Adrenal gland (tissue), 12 donors: Measurements from ENCODE around the gene CENPP. TPM values are rescaled to one million over a fixed set of nuclear protein-coding genes. Genes with fewer than 3 reads are reported as not detected.
"Not testable (repeated sequence)": the region's sequence is repeated elsewhere in the genome, so short reads cannot be mapped to it uniquely, and the experiment has no call there.

Experiments
- DNase-seq, 7 donors: peaks; one replicate each; pipeline ENCODE4 v3.0.0-alpha.2; 2019 to 2020
- H3K27ac ChIP-seq, 5 donors: fragments of 200-600 bp; sonication (generic) in 4 of 5; 1 replicate in 3 of 5; 2 replicates in 2 of 5; pipeline versions ENCODE4 v1.5.1 to v1.8.0; 2016 to 2020; ENCODE audit warnings: mild to moderate bottlenecking in 1 of 5
- H3K27me3 ChIP-seq: fragments of 200-600 bp; 2 replicates; pipeline ENCODE4 v1.8.0; 2021
- H3K36me3 ChIP-seq, 2 donors: fragments of 200-600 bp; replicated peaks in 1 of 2; 1 replicate in 1 of 2; 2 replicates in 1 of 2; pipeline versions ENCODE4 v1.5.1 to v1.8.0; 2018 to 2022
- H3K4me1 ChIP-seq, 2 donors: fragments of 200-600 bp; replicated peaks in 1 of 2; 1 replicate in 1 of 2; 2 replicates in 1 of 2; pipeline versions ENCODE4 v1.5.1 to v1.8.0; 2018 to 2021
- H3K4me3 ChIP-seq, 4 donors: fragments of 200-600 bp; sonication (generic) in 3 of 4; one replicate each; pipeline ENCODE4 v1.5.1; 2016 to 2018
- H3K9me3 ChIP-seq, 3 donors: fragments of 200-600 bp; sonication (generic) in 1 of 3; replicated peaks in 1 of 3; 1 replicate in 2 of 3; 2 replicates in 1 of 3; pipeline versions ENCODE4 v1.5.1 to v1.8.0; 2016 to 2021
- POLR2A ChIP-seq, 2 donors: fragments of 450-650 bp; IDR thresholded peaks; one replicate each; pipeline ENCODE4 v1.6.1; 2017; ENCODE audit warnings: antibody characterized with exemption in 2 of 2, mild to moderate bottlenecking in 2 of 2, moderate library complexity in 1 of 2
- WGBS, 4 donors: extraction: QIAGEN DNeasy Blood & Tissue Kit in 2 of 4; methylation state at CpG; one replicate each; pipeline versions ENCODE4 v1.1.5 to v1.1.7; 2013 to 2017; 5-methylcytosine and 5-hydroxymethylcytosine counted together
- intact Hi-C, 2 donors: fragments of 100-400 bp; cut with DNase I; formaldehyde crosslinking; loops; one replicate each; pipeline versions ENCODE4 v1.14.1 to v1.15.0; 2022 to 2023
- polyA plus RNA-seq, 3 donors: library from polyadenylated mRNA; stranded (reverse); fragments of 200-250 nt in 2 of 3; fragments of 350-450 nt in 1 of 3; fragmentation: Illumina TruSeq in 1 of 3; extraction: RNeasy Lipid Tissue Mini Kit (QIAGEN cat#74804) in 1 of 3; gene quantifications; one replicate each; pipeline ENCODE4 v1.2.3, GENCODE V29; 2013 to 2014
- total RNA-seq, 9 donors: library from RNA; depleted of rRNA in 4 of 9; stranded (reverse); fragments of >200 nt in 4 of 9; fragments of 120-200 nt in 1 of 9; fragmentation: NEBNext Ultra II Directional in 1 of 9; extraction: Animal tissue kit (Norgen Biotek cat#: 25700) in 1 of 9; gene quantifications; one replicate each; pipeline versions ENCODE4 v1.1.0 to v1.2.4, GENCODE V29; 2013 to 2023
- TF ChIP-seq, protein P1 (sequence below), 6 experiments: fragments of 450-650 bp in 4 of 6; fragments of 200-600 bp in 2 of 6; sonication (generic) in 1 of 6; IDR thresholded peaks; 1 replicate in 5 of 6; 2 replicates in 1 of 6; pipeline versions ENCODE4 v1.5.1 to v1.8.0; 2016 to 2021; ENCODE audit warnings: antibody characterized with exemption in 6 of 6, mild to moderate bottlenecking in 2 of 6, moderate library complexity in 1 of 6
- donor health status: healthy with polysubstance abuse.
- donor health status: Bipolar disorder and iron deficiency.
- donor health status: DM: yes; HTN: yes; CAD: no.
- donor health status: DM: no; HTN: no; CAD: no.
- donor health status: DM: no; HTN: no; CAD: no.
- donor health status: DM: yes; HTN: yes; CAD: no.

The CENPP gene
- total and polyA plus RNA-seq, 12 donors, result 1.1 to 14.0 (median 3.1) TPM

DNA sequence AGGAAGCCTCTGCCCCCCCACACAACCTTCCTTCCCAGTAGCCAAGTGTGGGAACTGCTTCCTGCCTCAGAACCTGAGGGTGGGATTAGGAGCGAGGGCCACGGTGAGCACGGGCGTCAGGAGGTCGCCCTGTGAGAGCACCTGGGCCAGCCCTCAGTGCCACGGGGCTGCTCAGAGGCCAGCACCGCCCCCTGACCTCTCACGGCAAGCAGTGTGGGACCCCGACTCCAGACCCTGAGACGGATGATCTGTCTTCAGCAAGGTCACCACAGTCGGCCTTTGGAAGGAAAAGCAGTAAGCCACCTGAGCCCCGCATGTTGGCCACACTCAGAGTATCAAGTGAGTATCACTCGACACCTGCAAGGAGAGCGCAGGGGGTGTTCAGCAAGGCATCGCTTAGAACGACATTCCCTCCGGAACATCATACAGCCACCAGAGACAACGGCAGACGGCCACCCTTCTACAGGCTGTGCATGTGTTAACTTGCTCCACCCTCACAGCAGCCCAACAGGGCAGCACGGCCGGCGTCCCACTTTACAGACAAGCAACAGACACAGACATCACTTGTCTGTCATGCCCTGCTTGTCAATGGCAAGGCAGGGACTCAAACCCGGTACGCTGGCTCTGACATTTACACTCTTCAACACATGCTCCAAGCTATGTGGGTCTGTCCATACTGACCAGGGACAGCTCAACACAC, 294.0 kb downstream of the CENPP start:
- no peaks in the 10 kb centered on the region for H3K27me3 ChIP-seq
- H3K36me3 ChIP-seq, result peaks cover 0 to 9% of the 10 kb centered on the region in 2 donors
- peaks cover 21 to 40% of the 10 kb centered on the region in 2 donors for H3K4me1 ChIP-seq
- 79 to 100% (median 88%) methylated on average over 7 to 24 of the region's 24 CpGs for WGBS, 4 donors
- intact Hi-C loops, result no loop called here
- no peak overlapping the region for H3K4me3 ChIP-seq
- peak overlapping the region in 1 of 5 donors; percentile 93 for H3K27ac ChIP-seq
- peak in 3 of 7 donors; percentile 10 to 47 (median 17) for DNase-seq
- TF ChIP-seq POLR2A (IDR thresholded peaks at IDR 0.05), result no peak
- TF ChIP-seq, protein P1, sequence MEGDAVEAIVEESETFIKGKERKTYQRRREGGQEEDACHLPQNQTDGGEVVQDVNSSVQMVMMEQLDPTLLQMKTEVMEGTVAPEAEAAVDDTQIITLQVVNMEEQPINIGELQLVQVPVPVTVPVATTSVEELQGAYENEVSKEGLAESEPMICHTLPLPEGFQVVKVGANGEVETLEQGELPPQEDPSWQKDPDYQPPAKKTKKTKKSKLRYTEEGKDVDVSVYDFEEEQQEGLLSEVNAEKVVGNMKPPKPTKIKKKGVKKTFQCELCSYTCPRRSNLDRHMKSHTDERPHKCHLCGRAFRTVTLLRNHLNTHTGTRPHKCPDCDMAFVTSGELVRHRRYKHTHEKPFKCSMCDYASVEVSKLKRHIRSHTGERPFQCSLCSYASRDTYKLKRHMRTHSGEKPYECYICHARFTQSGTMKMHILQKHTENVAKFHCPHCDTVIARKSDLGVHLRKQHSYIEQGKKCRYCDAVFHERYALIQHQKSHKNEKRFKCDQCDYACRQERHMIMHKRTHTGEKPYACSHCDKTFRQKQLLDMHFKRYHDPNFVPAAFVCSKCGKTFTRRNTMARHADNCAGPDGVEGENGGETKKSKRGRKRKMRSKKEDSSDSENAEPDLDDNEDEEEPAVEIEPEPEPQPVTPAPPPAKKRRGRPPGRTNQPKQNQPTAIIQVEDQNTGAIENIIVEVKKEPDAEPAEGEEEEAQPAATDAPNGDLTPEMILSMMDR (IDR thresholded peaks at IDR 0.05), result no peak
- no peaks in the 10 kb centered on the region for H3K9me3 ChIP-seq

DNA sequence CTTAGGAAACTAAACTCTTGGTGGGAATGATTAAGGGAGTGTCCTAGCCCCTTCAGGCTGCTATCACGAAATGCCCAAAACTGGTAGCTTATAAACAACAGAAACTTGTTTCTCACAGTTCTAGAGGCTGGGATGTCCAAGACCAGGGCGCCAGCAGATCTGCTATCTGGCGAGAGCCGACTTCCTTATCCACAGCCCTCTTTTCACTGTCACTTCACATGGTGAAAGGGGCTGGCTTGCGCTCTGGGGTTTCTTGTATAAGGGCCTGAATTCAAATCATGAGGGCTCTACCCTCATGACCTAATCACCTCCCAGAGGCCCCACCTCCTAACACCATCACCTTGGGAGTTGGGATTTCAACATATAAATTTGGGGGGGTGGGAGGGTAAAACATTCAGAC, 295.1 kb downstream of the CENPP start:
- Histone ChIP-seq H3K4me1 (peaks cover 21 to 31% of the 10 kb centered on the region in 2 donors), H3K27me3 (no peaks in the 10 kb centered on the region), H3K36me3 (peaks cover 0 to 9% of the 10 kb centered on the region in 2 donors), H3K9me3 (no peaks in the 10 kb centered on the region), H3K4me3 (no peak overlapping the region), H3K27ac (no peak overlapping the region)
- intact Hi-C loops, result no loop called here
- no peak for TF ChIP-seq POLR2A (IDR thresholded peaks at IDR 0.05)
- TF ChIP-seq, protein P1 (IDR thresholded peaks at IDR 0.05), result no peak
- peak in 2 of 7 donors; percentile 10 to 49 for DNase-seq
- 90 to 100% (median 94%) methylated on average over 4 to 5 of the region's 5 CpGs for WGBS, 4 donors

DNA sequence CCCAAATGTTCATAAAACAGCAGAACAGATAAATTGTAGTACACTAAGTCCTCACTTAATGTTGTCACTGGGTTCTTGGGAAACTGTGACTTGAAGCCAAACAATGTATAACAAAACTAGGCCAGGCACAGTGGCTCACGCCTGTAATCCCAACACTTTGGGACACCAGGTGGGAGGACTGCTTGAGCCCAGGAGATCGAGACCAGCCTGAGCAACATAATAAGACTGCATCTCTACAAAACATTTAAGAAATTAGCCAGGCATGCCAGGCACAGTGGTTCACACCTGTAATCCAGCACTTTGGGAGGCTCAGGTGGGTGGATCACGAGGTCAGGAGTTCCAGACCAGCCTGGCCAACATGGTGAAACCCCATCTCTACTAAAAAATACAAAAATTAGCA, 298.2 kb downstream of the CENPP start:
- H3K27me3 ChIP-seq, intact Hi-C loops, H3K27ac ChIP-seq, H3K4me1 ChIP-seq, DNase-seq, H3K4me3 ChIP-seq, H3K9me3 ChIP-seq, H3K36me3 ChIP-seq: not testable (repeated sequence)
- WGBS, 4 donors, result 97 to 100% (median 98%) methylated on average over 2 to 3 of the region's 3 CpGs

DNA sequence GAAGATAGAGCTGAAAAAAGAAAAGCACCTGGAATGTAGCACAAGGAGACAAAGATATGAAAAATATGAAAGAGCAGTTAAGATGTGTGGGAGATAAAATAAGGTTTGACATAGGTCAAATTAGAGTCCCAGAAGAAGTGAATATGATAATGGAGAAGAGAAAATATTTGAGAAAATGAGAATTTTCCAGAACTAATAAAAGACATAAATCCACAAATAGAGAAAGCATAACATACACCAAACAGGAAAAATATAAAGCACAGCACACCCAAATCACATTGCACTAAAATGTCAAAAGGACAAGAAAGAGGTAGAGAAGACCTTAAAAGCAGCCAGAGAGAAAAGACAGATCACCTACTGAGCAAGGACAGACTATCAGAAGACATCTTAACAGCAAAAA, 300.7 kb downstream of the CENPP start:
- intact Hi-C loops, result no loop called here
- Histone ChIP-seq H3K36me3 (peaks cover 0 to 10% of the 10 kb centered on the region in 2 donors), H3K4me3 (no peak overlapping the region), H3K9me3 (no peaks in the 10 kb centered on the region), H3K27me3 (no peaks in the 10 kb centered on the region), H3K27ac (no peak overlapping the region), H3K4me1 (no peaks in the 10 kb centered on the region)
- no peak for DNase-seq
- TF ChIP-seq POLR2A (IDR thresholded peaks at IDR 0.05), result no peak
- TF ChIP-seq, protein P1 (IDR thresholded peaks at IDR 0.05), result no peak

DNA sequence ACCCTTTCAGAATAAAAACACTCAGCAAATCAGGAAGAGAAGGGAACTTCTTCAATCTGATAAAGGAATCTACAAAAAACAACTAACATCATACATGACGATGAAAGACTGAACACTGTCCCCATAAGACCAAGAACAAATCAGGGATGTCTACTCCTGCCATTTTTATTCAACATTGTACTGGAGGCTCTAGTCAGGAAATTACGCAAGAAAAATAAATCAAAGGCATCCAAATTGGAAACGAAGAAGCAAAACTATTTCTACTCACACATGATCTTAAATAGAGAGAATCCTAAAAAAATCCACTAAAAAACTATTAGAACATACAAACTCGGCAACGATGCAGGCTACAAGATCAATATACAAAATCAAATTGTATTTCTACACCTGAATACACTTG, 301.9 kb downstream of the CENPP start:
- WGBS, 4 donors, result 73 to 80% (median 77%) methylated on average over 5 of the region's 5 CpGs
- no peak overlapping the region for H3K27ac ChIP-seq

More for the DNA sequence above, 301.9 kb downstream of the CENPP start:
- no peak for DNase-seq
- no peaks in the 10 kb centered on the region for H3K27me3 ChIP-seq
- no peaks in the 10 kb centered on the region for H3K9me3 ChIP-seq
- TF ChIP-seq, protein P1 (IDR thresholded peaks at IDR 0.05), result no peak
- TF ChIP-seq POLR2A (IDR thresholded peaks at IDR 0.05), result no peak
- no peaks in the 10 kb centered on the region for H3K4me1 ChIP-seq
- H3K36me3 ChIP-seq, result peaks cover 0 to 22% of the 10 kb centered on the region in 2 donors
- intact Hi-C loops, result no loop called here
- H3K4me3 ChIP-seq, result no peak overlapping the region
